ENCODE results near the gene GPR18.

- TF ChIP-seq, protein P1, sequence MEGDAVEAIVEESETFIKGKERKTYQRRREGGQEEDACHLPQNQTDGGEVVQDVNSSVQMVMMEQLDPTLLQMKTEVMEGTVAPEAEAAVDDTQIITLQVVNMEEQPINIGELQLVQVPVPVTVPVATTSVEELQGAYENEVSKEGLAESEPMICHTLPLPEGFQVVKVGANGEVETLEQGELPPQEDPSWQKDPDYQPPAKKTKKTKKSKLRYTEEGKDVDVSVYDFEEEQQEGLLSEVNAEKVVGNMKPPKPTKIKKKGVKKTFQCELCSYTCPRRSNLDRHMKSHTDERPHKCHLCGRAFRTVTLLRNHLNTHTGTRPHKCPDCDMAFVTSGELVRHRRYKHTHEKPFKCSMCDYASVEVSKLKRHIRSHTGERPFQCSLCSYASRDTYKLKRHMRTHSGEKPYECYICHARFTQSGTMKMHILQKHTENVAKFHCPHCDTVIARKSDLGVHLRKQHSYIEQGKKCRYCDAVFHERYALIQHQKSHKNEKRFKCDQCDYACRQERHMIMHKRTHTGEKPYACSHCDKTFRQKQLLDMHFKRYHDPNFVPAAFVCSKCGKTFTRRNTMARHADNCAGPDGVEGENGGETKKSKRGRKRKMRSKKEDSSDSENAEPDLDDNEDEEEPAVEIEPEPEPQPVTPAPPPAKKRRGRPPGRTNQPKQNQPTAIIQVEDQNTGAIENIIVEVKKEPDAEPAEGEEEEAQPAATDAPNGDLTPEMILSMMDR (IDR thresholded peaks at IDR 0.05; ENCODE audit: insufficient read depth, low read length), result no peak
- TF ChIP-seq REST (IDR thresholded peaks at IDR 0.05; ENCODE audit: insufficient replicate concordance, low read depth), result no peak
- no peak for TF ChIP-seq POLR2AphosphoS5 (IDR thresholded peaks at IDR 0.05; ENCODE audit: low read depth)
- TF ChIP-seq GABPA (IDR thresholded peaks at IDR 0.05; ENCODE audit: low read depth), result no peak
These were observed 26.5 kb downstream of the GPR18 start for GRCh38 chr13:99231721-99232120.
